Body of pancreas (tissue), 4 donors: ENCODE results near the gene CXXC5. TPM values are rescaled to one million over a fixed set of nuclear protein-coding genes. Genes with fewer than 3 reads are reported as not detected.

ENCODE experiments used
- ATAC-seq: fragments of 150-250 bp; one replicate; pipeline ENCODE4 v1.9.1; 2016
- DNase-seq, 4 donors: peaks; one replicate each; pipeline ENCODE4 v3.0.0-alpha.2; 2019
- H3K27ac ChIP-seq, 4 donors: fragments of 200-600 bp; sonication (generic); 1 replicate in 3 of 4; 2 replicates in 1 of 4; pipeline versions ENCODE4 v1.5.1 to v1.6.1; 2016 to 2019; ENCODE audit warnings: mild to moderate bottlenecking in 1 of 4, mixed read lengths in 1 of 4, moderate library complexity in 1 of 4
- H3K27me3 ChIP-seq, 2 donors: fragments of 200-600 bp; sonication (generic); one replicate each; pipeline ENCODE4 v1.6.0; 2016; ENCODE audit warnings: mild to moderate bottlenecking in 1 of 2
- H3K36me3 ChIP-seq, 2 donors: fragments of 200-600 bp; sonication (generic); replicated peaks in 1 of 2; 2 replicates each; pipeline ENCODE4 v1.5.1; 2016; ENCODE audit warnings: low read depth in 2 of 2; ENCODE audit not compliant: insufficient read depth in 1 of 2
- H3K4me1 ChIP-seq: fragments of 200-600 bp; sonication (generic); one replicate; pipeline ENCODE4 v1.6.0; 2016
- H3K4me3 ChIP-seq, 2 donors: fragments of 200-600 bp; sonication (generic); 1 replicate in 1 of 2; 2 replicates in 1 of 2; pipeline ENCODE4 v1.5.1; 2016 to 2019
- H3K9me3 ChIP-seq, 3 donors: fragments of 200-600 bp; sonication (generic); 1 replicate in 2 of 3; 2 replicates in 1 of 3; pipeline ENCODE4 v1.5.1; 2016
- CTCF ChIP-seq, 7 experiments: fragments of 450-650 bp in 4 of 7; fragments of 200-600 bp in 3 of 7; sonication (generic) in 3 of 7; IDR thresholded peaks; one replicate each; pipeline ENCODE4 v1.5.1; 2016 to 2019; ENCODE audit warnings: antibody characterized with exemption in 7 of 7
- POLR2A ChIP-seq, 3 donors: fragments of 450-650 bp; IDR thresholded peaks; one replicate each; pipeline ENCODE4 v1.6.1; 2016; ENCODE audit warnings: antibody characterized with exemption in 3 of 3, mild to moderate bottlenecking in 2 of 3
- WGBS, 2 donors: methylation state at CpG; one replicate each; pipeline ENCODE4 v1.1.5; 2017; 5-methylcytosine and 5-hydroxymethylcytosine counted together
- intact Hi-C: fragments of 100-400 bp; cut with DNase I; formaldehyde crosslinking; loops from one replicate; pipeline ENCODE4 v1.15.1; 2023
- total RNA-seq, 2 donors: library from RNA; depleted of rRNA; stranded (reverse); fragments of >200 nt; gene quantifications; one replicate each; pipeline ENCODE4 v1.1.0, GENCODE V29; 2016

Gene CXXC5
- total RNA-seq, 2 donors from 2014 or later: 86.6 to 87.7 TPM

- H3K9me3 ChIP-seq: no peaks in the 10 kb centered on the region
- intact Hi-C loops: no loop called here
- no peaks in the 10 kb centered on the region for H3K36me3 ChIP-seq
- DNase-seq (no peak), ATAC-seq (no peak)
- H3K27me3 ChIP-seq: no peaks in the 10 kb centered on the region
- H3K4me3 ChIP-seq: no peak overlapping the region
- TF ChIP-seq POLR2A (IDR thresholded peaks at IDR 0.05) (no peak), CTCF (IDR thresholded peaks at IDR 0.05) (no peak)
- WGBS, 2 donors: 87 to 89% methylated on average over 5 of the region's 5 CpGs
- H3K4me1 ChIP-seq: peaks cover 37% of the 10 kb centered on the region
- no peak overlapping the region for H3K27ac ChIP-seq
Measured at GRCh38 chr5:139707445-139708003, 59.4 kb downstream of the CXXC5 start.

DNA sequence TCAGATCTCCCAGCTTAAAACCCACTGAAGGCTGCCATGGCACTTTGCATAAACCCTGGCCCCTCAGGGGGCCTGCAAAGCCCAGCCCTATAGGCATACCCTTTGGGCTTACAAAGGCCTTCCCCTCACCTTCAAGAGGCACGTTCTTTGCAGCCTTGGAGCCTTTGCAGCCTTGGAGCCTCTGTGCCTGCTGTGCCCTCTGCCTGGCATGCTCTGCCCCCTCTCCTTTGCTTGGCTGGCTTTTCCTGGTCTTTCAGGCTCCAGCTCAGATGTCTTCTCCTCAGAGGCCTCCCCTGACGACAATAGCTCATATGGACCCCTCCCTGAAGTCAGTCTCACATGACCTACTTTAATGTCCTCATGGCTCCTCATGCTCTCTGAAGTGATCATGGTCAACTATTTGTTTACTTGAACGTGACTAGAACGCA lies 60.3 kb downstream of the CXXC5 start:
- WGBS, 2 donors: 65 to 76% methylated on average over 4 of the region's 4 CpGs
- DNase-seq (no peak), ATAC-seq (no peak)
- H3K27ac ChIP-seq: peak overlapping the region; percentile 32 to 66 (median 48)
- H3K4me3 ChIP-seq: no peak overlapping the region
- no peaks in the 10 kb centered on the region for H3K36me3 ChIP-seq
- intact Hi-C loops: no loop called here
- H3K9me3 ChIP-seq: no peaks in the 10 kb centered on the region
- H3K4me1 ChIP-seq: peaks cover 37% of the 10 kb centered on the region
- no peaks in the 10 kb centered on the region for H3K27me3 ChIP-seq
- TF ChIP-seq CTCF (IDR thresholded peaks at IDR 0.05) (no peak), POLR2A (IDR thresholded peaks at IDR 0.05) (no peak)

GRCh38 chr5:139708877-139709581 lies 60.9 kb downstream of the CXXC5 start:
- Histone ChIP-seq H3K4me3 (no peak overlapping the region), H3K4me1 (peaks cover 37% of the 10 kb centered on the region), H3K36me3 (no peaks in the 10 kb centered on the region), H3K27me3 (no peaks in the 10 kb centered on the region), H3K27ac (peak overlapping the region; percentile 32 to 66 (median 48)), H3K9me3 (no peaks in the 10 kb centered on the region)
- intact Hi-C loops: no loop called here
- DNase-seq (peak; percentile 70 to 84 (median 78)), ATAC-seq (peak; percentile 85)
- TF ChIP-seq POLR2A (IDR thresholded peaks at IDR 0.05) (peak in 2 of 3 donors; percentile 39 to 46), CTCF (IDR thresholded peaks at IDR 0.05) (no peak)
- WGBS, 2 donors: 14 to 71% methylated on average over 2 to 40 of the region's 44 CpGs

- Histone ChIP-seq H3K4me3 (no peak overlapping the region), H3K27ac (peak overlapping the region; percentile 32 to 66 (median 53)), H3K36me3 (no peaks in the 10 kb centered on the region), H3K4me1 (peaks cover 37% of the 10 kb centered on the region), H3K9me3 (no peaks in the 10 kb centered on the region), H3K27me3 (no peaks in the 10 kb centered on the region)
- intact Hi-C loops: loop anchor here (5.0 kb wide), 1 partner anchor 53 kb away; no protein-coding TSS in a partner anchor
- DNase-seq: peak in 1 of 4 donors; percentile 28
- TF ChIP-seq CTCF (IDR thresholded peaks at IDR 0.05): no peak
- no peak for TF ChIP-seq POLR2A (IDR thresholded peaks at IDR 0.05)
- no peak for ATAC-seq
- WGBS, 2 donors: 41 to 69% methylated on average over 22 to 36 of the region's 56 CpGs
Measured at GRCh38 chr5:139709582-139710318, 61.6 kb downstream of the CXXC5 start.
